Esophagus squamous epithelium (tissue), 5 donors: ENCODE data around the gene NMUR2. TPM values are rescaled to one million over a fixed set of nuclear protein-coding genes. Genes with fewer than 3 reads are reported as not detected.

Source experiments
- DNase-seq: peaks from one replicate; lab custom pipeline; 2025; lab: John Stamatoyannopoulos, UW
- H3K27ac ChIP-seq, 4 donors: fragments of 200-600 bp; sonication (generic); one replicate each; pipeline ENCODE4 v1.5.1; 2016 to 2019; ENCODE audit warnings: mild to moderate bottlenecking in 1 of 4
- H3K27me3 ChIP-seq, 4 donors: fragments of 200-600 bp; sonication (generic); 1 replicate in 3 of 4; 2 replicates in 1 of 4; pipeline versions ENCODE4 v1.5.1 to v1.6.0; 2017 to 2021; ENCODE audit warnings: antibody characterized with exemption in 1 of 4
- H3K36me3 ChIP-seq, 3 donors: fragments of 200-600 bp; sonication (generic); one replicate each; pipeline ENCODE4 v1.5.1; 2016 to 2019
- H3K4me1 ChIP-seq, 3 donors: fragments of 200-600 bp; sonication (generic); one replicate each; pipeline ENCODE4 v1.5.1; 2017 to 2019
- H3K4me3 ChIP-seq, 4 donors: fragments of 200-600 bp; sonication (generic); 1 replicate in 3 of 4; 2 replicates in 1 of 4; pipeline ENCODE4 v1.5.1; 2016 to 2019; ENCODE audit warnings: mild to moderate bottlenecking in 2 of 4, moderate library complexity in 1 of 4
- H3K9me3 ChIP-seq, 3 donors: fragments of 200-600 bp; sonication (generic); one replicate each; pipeline ENCODE4 v1.5.1; 2016 to 2019
- CTCF ChIP-seq, 6 experiments: fragments of 450-650 bp in 4 of 6; fragments of 200-600 bp in 2 of 6; sonication (generic) in 2 of 6; IDR thresholded peaks; one replicate each; pipeline ENCODE4 v1.5.1; 2016 to 2019; ENCODE audit warnings: antibody characterized with exemption in 6 of 6, mild to moderate bottlenecking in 4 of 6, moderate library complexity in 4 of 6
- POLR2A ChIP-seq, 4 donors: fragments of 450-650 bp; IDR thresholded peaks; one replicate each; pipeline ENCODE4 v1.6.1; 2017; ENCODE audit warnings: antibody characterized with exemption in 4 of 4, mild to moderate bottlenecking in 4 of 4, moderate library complexity in 3 of 4
- WGBS, 2 donors: methylation state at CpG; one replicate each; pipeline ENCODE4 v1.1.5; 2018; 5-methylcytosine and 5-hydroxymethylcytosine counted together
- intact Hi-C: fragments of 100-400 bp; cut with DNase I; formaldehyde crosslinking; loops from one replicate; pipeline ENCODE4 v1.15.0; 2022
- total RNA-seq, 4 donors: library from RNA; depleted of rRNA; stranded (reverse); fragments of >200 nt; gene quantifications; one replicate each; pipeline ENCODE4 v1.1.0, GENCODE V29; 2016
- donor health status: DM: yes; HTN: yes; CAD: no.

Gene NMUR2
- total RNA-seq, 4 donors from 2014 or later, result not detected

GRCh38 chr5:152404494-152404893 lies 585 bp downstream of the NMUR2 start:
- no peak for DNase-seq
- Histone ChIP-seq H3K27me3 (no peaks in the 10 kb centered on the region), H3K9me3 (no peaks in the 10 kb centered on the region), H3K4me3 (no peak overlapping the region), H3K4me1 (no peaks in the 10 kb centered on the region), H3K36me3 (no peaks in the 10 kb centered on the region), H3K27ac (no peak overlapping the region)
- TF ChIP-seq POLR2A (IDR thresholded peaks at IDR 0.05) (no peak), CTCF (IDR thresholded peaks at IDR 0.05) (no peak)
- intact Hi-C loops, result no loop called here
- 93 to 96% methylated on average over 18 of the region's 23 CpGs for WGBS, 2 donors

GRCh38 chr5:152403046-152403445 lies 2.0 kb downstream of the NMUR2 start:
- H3K36me3 ChIP-seq, result no peaks in the 10 kb centered on the region

GRCh38 chr5:152400846-152401245 lies 4.2 kb downstream of the NMUR2 start:
- Histone ChIP-seq H3K9me3 (no peaks in the 10 kb centered on the region), H3K4me3 (no peak overlapping the region), H3K27me3 (no peaks in the 10 kb centered on the region), H3K4me1 (no peaks in the 10 kb centered on the region), H3K36me3 (no peaks in the 10 kb centered on the region), H3K27ac (no peak overlapping the region)
- intact Hi-C loops, result no loop called here
- DNase-seq, result no peak
- TF ChIP-seq CTCF (IDR thresholded peaks at IDR 0.05) (no peak), POLR2A (IDR thresholded peaks at IDR 0.05) (no peak)
- WGBS, 2 donors, result 33% methylated on average over 2 of the region's 2 CpGs

More at GRCh38 chr5:152403046-152403445, 2.0 kb downstream of the NMUR2 start:
- no peak overlapping the region for H3K4me3 ChIP-seq
- H3K4me1 ChIP-seq, result no peaks in the 10 kb centered on the region
- H3K9me3 ChIP-seq, result no peaks in the 10 kb centered on the region
- no peak overlapping the region for H3K27ac ChIP-seq
- H3K27me3 ChIP-seq, result no peaks in the 10 kb centered on the region
- no peak for TF ChIP-seq CTCF (IDR thresholded peaks at IDR 0.05)
- TF ChIP-seq POLR2A (IDR thresholded peaks at IDR 0.05), result no peak
- intact Hi-C loops, result no loop called here
- no peak for DNase-seq
- 38 to 46% methylated on average over 2 of the region's 2 CpGs for WGBS, 2 donors

- no peaks in the 10 kb centered on the region for H3K36me3 ChIP-seq
- no peak overlapping the region for H3K27ac ChIP-seq
- H3K4me3 ChIP-seq, result no peak overlapping the region
- no peaks in the 10 kb centered on the region for H3K4me1 ChIP-seq
- no peaks in the 10 kb centered on the region for H3K9me3 ChIP-seq
- DNase-seq, result no peak
- TF ChIP-seq CTCF (IDR thresholded peaks at IDR 0.05), result no peak
- no peak for TF ChIP-seq POLR2A (IDR thresholded peaks at IDR 0.05)
- 86 to 95% methylated on average over 1 of the region's 1 CpG for WGBS, 2 donors
- H3K27me3 ChIP-seq, result no peaks in the 10 kb centered on the region
- intact Hi-C loops, result no loop called here
Measured at GRCh38 chr5:152397581-152397980, 7.5 kb downstream of the NMUR2 start.

GRCh38 chr5:152393441-152393840 lies 11.6 kb downstream of the NMUR2 start:
- intact Hi-C loops, result no loop called here
- H3K9me3 ChIP-seq, result no peaks in the 10 kb centered on the region
- TF ChIP-seq CTCF (IDR thresholded peaks at IDR 0.05), result no peak
- no peak for TF ChIP-seq POLR2A (IDR thresholded peaks at IDR 0.05)

More at GRCh38 chr5:152393441-152393840, 11.6 kb downstream of the NMUR2 start:
- DNase-seq, result no peak
- no peaks in the 10 kb centered on the region for H3K27me3 ChIP-seq
- H3K4me3 ChIP-seq, result no peak overlapping the region
- H3K27ac ChIP-seq, result no peak overlapping the region
- H3K36me3 ChIP-seq, result no peaks in the 10 kb centered on the region
- H3K4me1 ChIP-seq, result no peaks in the 10 kb centered on the region
